Measurements from ENCODE around the gene RABAC1.

Gene RABAC1

DNA sequence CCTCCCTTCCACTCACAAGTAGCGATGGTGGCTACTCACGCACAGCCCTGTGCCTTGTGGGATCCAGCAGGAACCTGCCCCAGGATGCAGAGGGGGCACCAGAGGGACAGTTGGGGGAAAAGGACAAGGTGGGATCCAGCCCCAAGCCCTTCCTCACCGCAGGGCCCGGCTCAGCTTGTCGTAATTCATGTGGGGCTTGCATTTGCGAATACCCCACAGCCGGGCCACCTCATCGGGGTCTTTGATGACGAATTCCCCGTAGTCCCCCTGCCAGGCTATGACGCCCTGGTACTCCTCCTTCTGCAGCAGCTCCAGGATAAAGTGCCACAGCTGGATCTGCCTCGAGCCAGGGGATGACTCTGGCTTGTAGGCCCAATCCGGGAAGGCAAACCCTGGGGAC is 49.4 kb downstream of the RABAC1 start:
- no peak for DNase-seq (ENCODE audit: low read depth in 2 of 2)
- H3K4me3 ChIP-seq (replicated peaks in 1 of 2; ENCODE audit: low read depth in 2 of 2, low read length in 2 of 2): no peak overlapping the region
- TF ChIP-seq, protein P1, sequence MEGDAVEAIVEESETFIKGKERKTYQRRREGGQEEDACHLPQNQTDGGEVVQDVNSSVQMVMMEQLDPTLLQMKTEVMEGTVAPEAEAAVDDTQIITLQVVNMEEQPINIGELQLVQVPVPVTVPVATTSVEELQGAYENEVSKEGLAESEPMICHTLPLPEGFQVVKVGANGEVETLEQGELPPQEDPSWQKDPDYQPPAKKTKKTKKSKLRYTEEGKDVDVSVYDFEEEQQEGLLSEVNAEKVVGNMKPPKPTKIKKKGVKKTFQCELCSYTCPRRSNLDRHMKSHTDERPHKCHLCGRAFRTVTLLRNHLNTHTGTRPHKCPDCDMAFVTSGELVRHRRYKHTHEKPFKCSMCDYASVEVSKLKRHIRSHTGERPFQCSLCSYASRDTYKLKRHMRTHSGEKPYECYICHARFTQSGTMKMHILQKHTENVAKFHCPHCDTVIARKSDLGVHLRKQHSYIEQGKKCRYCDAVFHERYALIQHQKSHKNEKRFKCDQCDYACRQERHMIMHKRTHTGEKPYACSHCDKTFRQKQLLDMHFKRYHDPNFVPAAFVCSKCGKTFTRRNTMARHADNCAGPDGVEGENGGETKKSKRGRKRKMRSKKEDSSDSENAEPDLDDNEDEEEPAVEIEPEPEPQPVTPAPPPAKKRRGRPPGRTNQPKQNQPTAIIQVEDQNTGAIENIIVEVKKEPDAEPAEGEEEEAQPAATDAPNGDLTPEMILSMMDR (IDR thresholded peaks at IDR 0.05; ENCODE audit: low read depth, low read length): no peak

GRCh38 chr19:41908724-41909464 is 50.2 kb downstream of the RABAC1 start:
- DNase-seq (ENCODE audit: low read depth in 2 of 2): no peak
- H3K4me3 ChIP-seq (replicated peaks in 1 of 2; ENCODE audit: low read depth in 2 of 2, low read length in 2 of 2): no peak overlapping the region
- TF ChIP-seq, protein P1 (IDR thresholded peaks at IDR 0.05; ENCODE audit: low read depth, low read length): no peak

DNA sequence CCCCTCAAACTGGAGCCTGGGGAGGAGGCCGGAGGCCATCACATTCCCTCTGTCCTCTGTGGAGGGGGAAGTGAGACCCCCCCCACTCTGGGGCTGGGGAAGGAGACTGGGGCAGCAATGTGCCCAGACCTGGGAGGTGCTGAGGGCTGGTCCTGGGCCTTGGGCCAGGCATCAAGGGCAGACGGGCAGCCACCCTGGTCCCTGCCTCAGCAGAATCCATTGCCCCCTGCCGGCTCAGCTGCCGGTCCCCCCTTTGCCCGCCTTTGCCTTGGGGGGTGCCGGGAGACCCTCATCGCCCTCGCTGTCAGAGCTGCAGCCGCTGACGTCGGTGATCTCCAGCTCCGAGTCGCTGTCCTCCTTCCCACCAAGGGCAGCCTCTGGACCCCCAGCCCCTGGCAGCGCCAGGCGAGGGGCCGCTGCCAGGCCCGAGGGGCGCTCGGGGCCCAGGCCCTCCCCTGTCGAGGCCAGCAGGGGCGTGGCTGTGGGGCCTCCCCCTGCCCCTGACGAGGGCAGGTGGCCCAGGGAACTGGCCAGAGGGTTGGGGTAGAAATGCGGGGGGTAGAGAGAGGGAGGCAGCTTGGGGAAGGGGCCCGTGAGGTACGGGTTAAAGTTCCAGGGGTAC is 51.0 kb downstream of the RABAC1 start:
- H3K4me3 ChIP-seq (replicated peaks in 1 of 2; ENCODE audit: low read depth in 2 of 2, low read length in 2 of 2): no peak overlapping the region
- no peak for DNase-seq (ENCODE audit: low read depth in 2 of 2)
- TF ChIP-seq, protein P1 (IDR thresholded peaks at IDR 0.05; ENCODE audit: low read depth, low read length): no peak

DNA sequence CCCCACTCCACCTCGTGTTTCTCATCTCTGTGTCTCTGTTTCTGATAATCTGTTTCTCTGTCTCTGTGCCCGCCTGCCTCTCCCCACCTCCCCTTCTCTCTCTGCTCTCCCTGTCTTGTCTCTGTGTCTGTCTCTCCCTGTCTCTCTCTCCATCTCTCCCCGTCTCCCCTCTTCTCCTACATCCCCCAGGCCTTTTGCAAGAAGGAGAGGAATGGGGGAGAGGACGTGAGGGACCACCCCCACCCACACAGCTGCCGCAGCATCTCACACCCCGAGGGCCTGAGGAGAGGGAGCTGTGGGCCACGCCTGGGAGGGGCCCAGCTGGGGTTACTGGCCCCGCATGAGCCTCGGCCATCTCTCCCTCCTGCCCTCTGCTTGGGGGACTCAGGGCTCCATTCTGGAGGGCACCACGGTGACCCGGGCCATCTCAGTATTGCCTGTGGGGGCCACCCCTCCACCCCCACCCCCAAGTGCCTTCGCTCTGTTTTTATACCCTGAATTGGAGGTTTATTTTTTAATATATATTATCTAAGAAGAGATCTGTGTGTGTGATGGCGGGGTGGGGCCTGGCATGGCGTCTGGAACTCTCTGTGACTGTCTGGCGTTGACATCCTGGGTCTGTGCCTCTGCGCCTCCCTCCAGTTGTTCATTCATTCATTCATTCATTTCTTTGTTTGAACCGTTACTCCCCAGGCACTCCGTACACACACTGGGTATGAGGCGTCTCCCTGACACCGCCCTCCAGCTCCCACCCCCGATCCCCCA is 52.0 kb downstream of the RABAC1 start:
- no peak overlapping the region for H3K4me3 ChIP-seq (replicated peaks in 1 of 2; ENCODE audit: low read depth in 2 of 2, low read length in 2 of 2)
- DNase-seq (ENCODE audit: low read depth in 2 of 2): no peak
- TF ChIP-seq, protein P1 (IDR thresholded peaks at IDR 0.05; ENCODE audit: low read depth, low read length): no peak

Data from cardiac fibroblast (primary cell).